Right lung (tissue), 5 donors: Measurements from ENCODE around the gene ATG4D. TPM values are rescaled to one million over a fixed set of nuclear protein-coding genes. Genes with fewer than 3 reads are reported as not detected.
A peak's percentile ranks its signal among the peaks of the same experiment; 100 is the strongest.
"Not testable (repeated sequence)": the region's sequence is repeated elsewhere in the genome, so short reads cannot be mapped to it uniquely, and the experiment has no call there.

Source experiments
- DNase-seq, 2 donors: peaks; one replicate each; pipeline ENCODE4 v3.0.0-alpha.2; 2013
- polyA plus RNA-seq, 5 donors: library from polyadenylated mRNA; unstranded; fragments of 120-200 nt; gene quantifications; one replicate each; pipeline versions ENCODE4 v1.2.1 to v1.2.3, GENCODE V29; 2013; ENCODE audit warnings: inconsistent platforms in 1 of 5, low replicate concordance in 1 of 5; ENCODE audit not compliant: insufficient read length in 5 of 5, insufficient read depth in 1 of 5

ATG4D gene
- polyA plus RNA-seq, 5 donors, result 15.1 to 23.5 (median 19.9) TPM

- not testable (repeated sequence) for DNase-seq
Measured at GRCh38 chr19:10551006-10551405, 7.3 kb downstream of the ATG4D start.

GRCh38 chr19:10551698-10552301 lies 8.1 kb downstream of the ATG4D start:
- no peak for DNase-seq

GRCh38 chr19:10552510-10553053 lies 8.9 kb downstream of the ATG4D start:
- DNase-seq, result no peak

- no peak for DNase-seq
Measured at GRCh38 chr19:10553087-10553667, 9.5 kb downstream of the ATG4D start.

- DNase-seq, result no peak
Measured at GRCh38 chr19:10553943-10554381, 10.3 kb downstream of the ATG4D start.

- no peak for DNase-seq
Measured at GRCh38 chr19:10554760-10555609, 11.3 kb downstream of the ATG4D start.

- DNase-seq, result no peak
Measured at GRCh38 chr19:10555610-10555973, 11.9 kb downstream of the ATG4D start.

GRCh38 chr19:10557603-10558197 lies 14.0 kb downstream of the ATG4D start:
- DNase-seq, result no peak

- DNase-seq, result no peak
Measured at GRCh38 chr19:10560154-10560553, 16.4 kb downstream of the ATG4D start.

GRCh38 chr19:10562609-10563008 lies 18.9 kb downstream of the ATG4D start:
- DNase-seq, result no peak

- peak in 1 of 2 donors; percentile 31 for DNase-seq
Measured at GRCh38 chr19:10565028-10565566, 21.4 kb downstream of the ATG4D start.

- peak; percentile 96 for DNase-seq
Measured at GRCh38 chr19:10565567-10566407, 22.1 kb downstream of the ATG4D start, which contains the start of gene KRI1. KRI1 (minus strand) TSS chr19:10566010; CDS start chr19:10565999, 11 bp downstream.

GRCh38 chr19:10566408-10566657 lies 22.6 kb downstream of the ATG4D start:
- DNase-seq, result no peak

GRCh38 chr19:10566658-10567410 lies 23.1 kb downstream of the ATG4D start:
- DNase-seq, result no peak

- DNase-seq, result no peak
Measured at GRCh38 chr19:10567656-10568055, 24.0 kb downstream of the ATG4D start.

GRCh38 chr19:10568062-10568825 lies 24.5 kb downstream of the ATG4D start:
- DNase-seq, result no peak

- DNase-seq, result peak; percentile 99 to 100
Measured at GRCh38 chr19:10568826-10569651, 25.3 kb downstream of the ATG4D start, which contains the start of gene CDKN2D. CDKN2D (minus strand) TSS chr19:10568979; CDS start chr19:10568653, 326 bp downstream.

GRCh38 chr19:10573793-10574192 lies 30.1 kb downstream of the ATG4D start:
- not testable (repeated sequence) for DNase-seq
